Tibial nerve (tissue), 4 donors: ENCODE results near the gene ALDH3A1. TPM values are rescaled to one million over a fixed set of nuclear protein-coding genes. Genes with fewer than 3 reads are reported as not detected.

Experiments
- DNase-seq, 2 donors: peaks; one replicate each; pipeline ENCODE4 v3.0.0-alpha.2; 2019; ENCODE audit warnings: low spot score in 2 of 2
- H3K27ac ChIP-seq, 4 donors: fragments of 200-600 bp; sonication (generic) in 3 of 4; one replicate each; pipeline ENCODE4 v1.5.1; 2017 to 2019; ENCODE audit warnings: mild to moderate bottlenecking in 1 of 4
- H3K27me3 ChIP-seq, 2 donors: fragments of 200-600 bp; sonication (generic) in 1 of 2; one replicate each; pipeline versions ENCODE4 v1.5.1 to v1.6.0; 2017 to 2019
- H3K36me3 ChIP-seq, 3 donors: fragments of 200-600 bp; sonication (generic); one replicate each; pipeline ENCODE4 v1.5.1; 2018 to 2019
- H3K4me1 ChIP-seq, 4 donors: fragments of 200-600 bp; sonication (generic) in 3 of 4; one replicate each; pipeline ENCODE4 v1.5.1; 2017 to 2019
- H3K4me3 ChIP-seq, 4 donors: fragments of 200-600 bp; sonication (generic) in 3 of 4; one replicate each; pipeline ENCODE4 v1.5.1; 2017 to 2019; ENCODE audit warnings: mild to moderate bottlenecking in 1 of 4, moderate library complexity in 1 of 4
- H3K9me3 ChIP-seq, 4 donors: fragments of 200-600 bp; sonication (generic) in 3 of 4; one replicate each; pipeline ENCODE4 v1.5.1; 2017 to 2019
- EP300 ChIP-seq, 2 donors: sonication (generic); formaldehyde crosslinking; IDR thresholded peaks; one replicate each; pipeline ENCODE4 v1.6.1; 2017; ENCODE audit warnings: antibody characterized with exemption in 2 of 2, mild to moderate bottlenecking in 1 of 2
- POLR2A ChIP-seq, 2 donors: fragments of 450-650 bp; IDR thresholded peaks; one replicate each; pipeline ENCODE4 v1.6.1; 2017; ENCODE audit warnings: antibody characterized with exemption in 2 of 2, mild to moderate bottlenecking in 2 of 2, moderate library complexity in 2 of 2
- WGBS, 2 donors: methylation state at CpG; one replicate each; pipeline ENCODE4 v1.1.5; 2018; 5-methylcytosine and 5-hydroxymethylcytosine counted together
- total RNA-seq, 4 donors: library from RNA; depleted of rRNA; stranded (reverse); fragments of >200 nt; gene quantifications; one replicate each; pipeline ENCODE4 v1.1.0, GENCODE V29; 2016
- TF ChIP-seq, protein P1 (sequence below), 5 experiments: fragments of 200-600 bp in 3 of 5; fragments of 450-650 bp in 2 of 5; sonication (generic) in 3 of 5; IDR thresholded peaks; one replicate each; pipeline ENCODE4 v1.5.1; 2016 to 2019; ENCODE audit warnings: antibody characterized with exemption in 5 of 5, mild to moderate bottlenecking in 3 of 5, moderate library complexity in 2 of 5

ALDH3A1 gene
- total RNA-seq, 4 donors from 2014 or later, result 0.21 to 2.1 (median 1.7) TPM; not detected in 1

DNA sequence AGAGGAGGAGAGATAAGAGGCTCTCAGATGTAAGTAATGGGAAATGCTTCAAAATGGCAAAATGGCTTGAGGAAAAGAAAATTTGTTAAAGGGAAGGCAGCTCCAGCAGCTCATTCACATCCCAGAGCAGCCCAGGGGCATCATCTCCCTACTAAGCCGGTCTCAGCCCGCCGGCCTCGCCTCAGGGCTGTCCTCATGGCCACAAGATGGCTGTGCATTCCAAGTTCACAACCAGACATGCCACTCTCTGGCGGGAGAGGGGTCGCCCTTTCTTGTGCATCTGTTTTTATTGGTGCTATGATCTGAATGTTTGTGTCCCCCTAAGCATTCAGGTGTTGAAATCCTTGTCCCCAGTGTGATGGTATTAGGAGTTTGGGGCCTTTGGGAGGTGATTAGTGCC is 18.2 kb downstream of the ALDH3A1 start:
- 90% methylated on average over 6 of the region's 6 CpGs for WGBS, 2 donors
- DNase-seq, result no peak
- TF ChIP-seq EP300 (IDR thresholded peaks at IDR 0.05) (no peak), POLR2A (IDR thresholded peaks at IDR 0.05) (no peak)
- TF ChIP-seq, protein P1, sequence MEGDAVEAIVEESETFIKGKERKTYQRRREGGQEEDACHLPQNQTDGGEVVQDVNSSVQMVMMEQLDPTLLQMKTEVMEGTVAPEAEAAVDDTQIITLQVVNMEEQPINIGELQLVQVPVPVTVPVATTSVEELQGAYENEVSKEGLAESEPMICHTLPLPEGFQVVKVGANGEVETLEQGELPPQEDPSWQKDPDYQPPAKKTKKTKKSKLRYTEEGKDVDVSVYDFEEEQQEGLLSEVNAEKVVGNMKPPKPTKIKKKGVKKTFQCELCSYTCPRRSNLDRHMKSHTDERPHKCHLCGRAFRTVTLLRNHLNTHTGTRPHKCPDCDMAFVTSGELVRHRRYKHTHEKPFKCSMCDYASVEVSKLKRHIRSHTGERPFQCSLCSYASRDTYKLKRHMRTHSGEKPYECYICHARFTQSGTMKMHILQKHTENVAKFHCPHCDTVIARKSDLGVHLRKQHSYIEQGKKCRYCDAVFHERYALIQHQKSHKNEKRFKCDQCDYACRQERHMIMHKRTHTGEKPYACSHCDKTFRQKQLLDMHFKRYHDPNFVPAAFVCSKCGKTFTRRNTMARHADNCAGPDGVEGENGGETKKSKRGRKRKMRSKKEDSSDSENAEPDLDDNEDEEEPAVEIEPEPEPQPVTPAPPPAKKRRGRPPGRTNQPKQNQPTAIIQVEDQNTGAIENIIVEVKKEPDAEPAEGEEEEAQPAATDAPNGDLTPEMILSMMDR (IDR thresholded peaks at IDR 0.05), result no peak
- H3K36me3 ChIP-seq, result no peaks in the 10 kb centered on the region
- H3K9me3 ChIP-seq, result no peaks in the 10 kb centered on the region
- H3K4me3 ChIP-seq, result no peak overlapping the region
- no peaks in the 10 kb centered on the region for H3K27me3 ChIP-seq
- H3K4me1 ChIP-seq, result peaks cover 5 to 55% (median 30%) of the 10 kb centered on the region in 4 donors
- peak overlapping the region in 3 of 4 donors; percentile 7 to 98 (median 96) for H3K27ac ChIP-seq

DNA sequence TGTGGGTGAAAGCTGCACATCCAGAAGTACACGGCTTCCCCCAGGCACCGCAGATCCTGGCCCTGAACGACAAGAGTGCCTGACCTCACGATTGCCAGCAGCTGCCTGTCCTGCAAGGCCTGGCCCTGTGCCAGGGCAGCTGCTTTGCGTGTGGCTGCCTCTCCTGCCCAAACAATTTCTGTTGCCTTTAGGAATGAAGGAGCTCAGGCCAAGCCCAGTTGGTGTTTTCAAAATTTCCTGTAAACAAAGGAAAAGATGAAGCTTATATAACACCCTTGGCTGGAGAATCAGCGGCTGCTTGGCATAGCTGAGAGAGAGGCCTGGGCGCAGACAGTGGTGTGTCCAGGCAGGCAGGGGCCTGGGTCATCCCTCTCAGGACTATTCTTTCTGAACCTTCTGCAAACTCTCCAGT is 20.0 kb downstream of the ALDH3A1 start:
- 5% methylated on average over 7 of the region's 7 CpGs for WGBS, 2 donors
- peaks cover 5 to 67% (median 41%) of the 10 kb centered on the region in 4 donors for H3K4me1 ChIP-seq
- no peak overlapping the region for H3K4me3 ChIP-seq

DNA sequence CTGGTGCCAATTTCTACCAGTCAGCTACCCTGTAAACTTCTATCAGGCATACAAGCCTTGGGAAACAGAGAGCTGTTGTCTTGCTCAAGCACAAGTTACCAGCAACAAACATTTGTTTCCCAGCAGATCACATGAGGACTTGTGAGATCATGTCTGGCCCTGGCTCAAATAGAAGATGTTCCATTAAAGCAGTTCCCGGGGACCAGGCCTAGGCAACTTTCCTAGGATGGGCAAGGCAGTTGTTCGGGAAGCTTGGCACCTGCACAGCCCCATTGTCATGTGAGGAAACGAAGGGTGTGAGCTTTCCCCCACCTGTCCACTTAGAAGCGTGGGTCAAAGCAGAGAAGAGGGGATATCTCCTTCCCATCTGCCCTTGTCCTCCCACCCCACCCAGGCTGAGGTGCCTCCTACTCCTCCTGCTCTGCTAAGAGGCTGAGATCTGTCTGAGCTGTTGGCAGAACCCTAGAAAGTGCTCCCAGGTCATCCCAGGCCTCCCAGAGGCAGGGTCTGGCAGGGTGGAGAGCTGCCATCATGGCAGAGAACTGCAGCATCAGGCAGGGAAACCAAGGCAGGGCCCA is 20.5 kb downstream of the ALDH3A1 start:
- Histone ChIP-seq H3K4me1 (peaks cover 5 to 67% (median 41%) of the 10 kb centered on the region in 4 donors), H3K4me3 (no peak overlapping the region), H3K36me3 (no peaks in the 10 kb centered on the region), H3K9me3 (no peaks in the 10 kb centered on the region), H3K27ac (peak overlapping the region; percentile 78 to 98 (median 90)), H3K27me3 (no peaks in the 10 kb centered on the region)
- WGBS, 2 donors, result 19 to 32% methylated on average over 4 of the region's 4 CpGs
- TF ChIP-seq POLR2A (IDR thresholded peaks at IDR 0.05), result peak in 1 of 2 donors; percentile 18
- TF ChIP-seq, protein P1 (IDR thresholded peaks at IDR 0.05), result no peak
- peak; percentile 73 to 97 for TF ChIP-seq EP300 (IDR thresholded peaks at IDR 0.05)
- peak; percentile 65 to 93 for DNase-seq

More for the DNA sequence above, 20.0 kb downstream of the ALDH3A1 start:
- TF ChIP-seq, protein P1 (IDR thresholded peaks at IDR 0.05), result no peak
- TF ChIP-seq EP300 (IDR thresholded peaks at IDR 0.05), result peak; percentile 13 to 84
- TF ChIP-seq POLR2A (IDR thresholded peaks at IDR 0.05), result no peak
- DNase-seq, result peak; percentile 80 to 89
- no peaks in the 10 kb centered on the region for H3K9me3 ChIP-seq
- H3K27ac ChIP-seq, result peak overlapping the region; percentile 78 to 98 (median 90)
- H3K27me3 ChIP-seq, result no peaks in the 10 kb centered on the region
- no peaks in the 10 kb centered on the region for H3K36me3 ChIP-seq

DNA sequence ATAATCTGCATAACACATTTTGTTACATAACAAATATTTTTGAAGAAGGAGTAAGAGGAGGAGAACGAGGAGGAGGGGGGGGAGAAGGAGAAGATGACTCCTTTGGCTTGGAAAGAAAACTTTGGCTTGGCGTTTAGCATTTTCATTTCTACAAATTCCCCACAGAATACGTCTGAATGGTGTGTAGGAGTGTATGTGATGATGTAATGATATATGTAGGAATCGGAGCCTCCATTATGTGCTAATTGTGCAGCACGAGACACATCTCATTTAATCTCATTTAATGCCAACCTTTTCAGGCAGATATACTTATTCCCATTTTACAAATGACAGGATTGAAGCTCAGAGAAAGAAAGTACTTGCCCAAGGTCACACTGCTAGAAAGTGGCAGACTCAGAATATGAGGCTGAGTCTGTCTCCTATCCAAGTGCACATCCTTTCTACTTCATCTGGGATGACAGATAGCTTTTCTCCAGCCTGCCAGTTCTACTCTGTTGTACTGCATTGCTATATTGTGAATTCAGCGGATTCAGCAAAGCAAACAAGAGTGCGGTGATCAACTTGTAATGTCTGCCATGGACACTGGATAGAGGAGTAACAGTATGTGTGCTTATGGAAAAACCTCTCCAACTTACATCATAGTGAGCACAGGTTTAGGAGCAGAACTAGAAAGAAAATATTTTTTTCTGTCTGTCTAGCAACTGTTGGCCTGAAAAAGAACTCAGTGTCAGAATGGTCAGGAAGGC is 21.3 kb downstream of the ALDH3A1 start:
- peak overlapping the region; percentile 78 to 98 (median 90) for H3K27ac ChIP-seq
- WGBS, 2 donors, result 48 to 57% methylated on average over 7 of the region's 7 CpGs
- no peaks in the 10 kb centered on the region for H3K36me3 ChIP-seq
- TF ChIP-seq EP300 (IDR thresholded peaks at IDR 0.05) (no peak), POLR2A (IDR thresholded peaks at IDR 0.05) (no peak)
- TF ChIP-seq, protein P1 (IDR thresholded peaks at IDR 0.05), result no peak
- H3K9me3 ChIP-seq, result no peaks in the 10 kb centered on the region
- H3K27me3 ChIP-seq, result no peaks in the 10 kb centered on the region
- peaks cover 5 to 67% (median 41%) of the 10 kb centered on the region in 4 donors for H3K4me1 ChIP-seq
- no peak for DNase-seq
- no peak overlapping the region for H3K4me3 ChIP-seq

DNA sequence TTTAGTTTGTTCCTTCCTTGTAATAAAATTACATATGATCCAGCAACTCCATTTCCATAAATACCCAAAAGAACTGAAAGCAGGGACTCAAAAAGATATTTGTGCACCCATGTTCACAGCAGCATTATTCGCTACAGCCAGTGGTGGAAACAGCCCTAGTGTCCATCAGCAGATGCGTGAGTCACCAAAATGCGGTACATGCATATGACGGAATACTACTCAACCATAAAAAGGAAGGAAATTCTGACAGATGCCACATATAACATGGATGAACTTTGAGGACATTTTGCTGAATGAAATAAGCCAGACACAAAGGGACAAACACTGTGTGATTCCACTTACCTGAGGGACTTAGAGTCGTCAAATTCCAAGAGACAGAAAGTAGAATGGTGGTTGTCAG is 22.6 kb downstream of the ALDH3A1 start:
- H3K9me3 ChIP-seq, result no peaks in the 10 kb centered on the region
- H3K36me3 ChIP-seq, result no peaks in the 10 kb centered on the region
- no peak overlapping the region for H3K4me3 ChIP-seq
- H3K4me1 ChIP-seq, result peaks cover 5 to 74% (median 49%) of the 10 kb centered on the region in 4 donors
- WGBS, 2 donors, result 91 to 94% methylated on average over 5 of the region's 5 CpGs
- peak overlapping the region; percentile 16 to 98 (median 81) for H3K27ac ChIP-seq
- DNase-seq, result no peak
- no peaks in the 10 kb centered on the region for H3K27me3 ChIP-seq
- TF ChIP-seq, protein P1 (IDR thresholded peaks at IDR 0.05), result no peak
- TF ChIP-seq POLR2A (IDR thresholded peaks at IDR 0.05) (no peak), EP300 (IDR thresholded peaks at IDR 0.05) (no peak)
